PC-3 (cell line): ENCODE data around the gene CCDC71L. TPM values are rescaled to one million over a fixed set of nuclear protein-coding genes. Genes with fewer than 3 reads are reported as not detected.

ENCODE experiments used
- ATAC-seq: fragments of 200-7000 bp; cut with Tn5 transposase; 2 replicates; pipeline ENCODE4 v1.9.1; 2020; ENCODE audit warnings: mild to moderate bottlenecking, moderate library complexity
- BruUV-seq: library from RNA; stranded (reverse); fragments of 400-500 nt; replicated peaks from 2 replicates; lab custom pipeline; 2021; lab: Mats Ljungman, UMichigan
- CTCF ChIA-PET: fragments of 300-600 bp; sonication (Branson Sonifier 250); formaldehyde crosslinking; loops from one replicate; lab custom pipeline; 2022; ENCODE audit warnings: antibody characterized with exemption; lab: Charles Lee
- POLR2A ChIA-PET: fragments of 300-600 bp; sonication (Branson Sonifier 250); formaldehyde crosslinking; loops from one replicate; lab custom pipeline; 2022; ENCODE audit warnings: antibody characterized with exemption; ENCODE audit not compliant: unreplicated experiment; lab: Charles Lee
- DNase-seq: peaks from one replicate; pipeline ENCODE4 v3.0.0-alpha.2; 2015
- H2AFZ ChIP-seq: fragments of 300-600 bp; sonication (generic); 2 replicates; pipeline ENCODE4 v1.6.0; 2016; ENCODE audit warnings: antibody characterized with exemption, low read length
- H3F3A ChIP-seq: fragments of 300-600 bp; sonication (generic); one replicate; pipeline ENCODE4 v1.6.0; 2017; ENCODE audit warnings: antibody characterized with exemption, low read length, control low read depth, mild to moderate bottlenecking; ENCODE audit not compliant: unreplicated experiment
- H3K27ac ChIP-seq: fragments of 300-600 bp; sonication (generic); 2 replicates; pipeline ENCODE4 v1.5.1; 2016; ENCODE audit warnings: mild to moderate bottlenecking, low read length
- H3K27me3 ChIP-seq: fragments of 300-600 bp; sonication (generic); 2 replicates; pipeline ENCODE4 v1.6.1; 2016; ENCODE audit warnings: low read length, mixed read lengths
- H3K36me3 ChIP-seq: fragments of 300-600 bp; sonication (generic); 2 replicates; pipeline ENCODE4 v1.6.1; 2016; ENCODE audit warnings: low read depth, mixed run types, low read length, mixed read lengths
- H3K4me1 ChIP-seq: fragments of 300-600 bp; sonication (generic); 2 replicates; pipeline ENCODE4 v1.5.1; 2016; ENCODE audit warnings: low read length; ENCODE audit not compliant: insufficient read depth
- H3K4me2 ChIP-seq: fragments of 300-600 bp; sonication (generic); 2 replicates; pipeline ENCODE4 v1.6.0; 2016; ENCODE audit warnings: low read length
- H3K4me3 ChIP-seq: fragments of 300-600 bp; sonication (generic); 2 replicates; pipeline ENCODE4 v1.5.1; 2016; ENCODE audit warnings: mild to moderate bottlenecking, low read length, mixed read lengths
- H3K79me2 ChIP-seq: fragments of 300-600 bp; sonication (generic); 2 replicates; pipeline ENCODE4 v1.6.1; 2017; ENCODE audit warnings: low read length, mixed read lengths
- H3K9ac ChIP-seq: fragments of 300-600 bp; sonication (generic); 2 replicates; pipeline ENCODE4 v1.6.0; 2016; ENCODE audit warnings: mild to moderate bottlenecking, low read length
- H3K9me2 ChIP-seq: fragments of 300-600 bp; sonication (generic); replicated peaks from 2 replicates; pipeline ENCODE4 v1.6.1; 2016; ENCODE audit warnings: mixed run types, low read length, mixed read lengths
- H3K9me3 ChIP-seq: fragments of 300-600 bp; sonication (generic); 2 replicates; pipeline ENCODE4 v1.6.1; 2016; ENCODE audit warnings: low read length, mixed read lengths
- H4K20me1 ChIP-seq: fragments of 300-600 bp; sonication (generic); 2 replicates; pipeline ENCODE4 v1.6.1; 2016; ENCODE audit warnings: low read length, mixed read lengths
- CTCF ChIP-seq: fragments of 300-600 bp; sonication (generic); conservative IDR thresholded peaks from 2 replicates; pipeline ENCODE4 v1.5.1; 2017; ENCODE audit warnings: antibody characterized with exemption, low read depth, mild to moderate bottlenecking, low read length
- EZH2 ChIP-seq: fragments of 300-600 bp; sonication (generic); IDR thresholded peaks from one replicate; pipeline ENCODE4 v1.6.1; 2017; ENCODE audit warnings: antibody characterized with exemption, mild to moderate bottlenecking, low read length; ENCODE audit not compliant: unreplicated experiment
- EZH2phosphoT487 ChIP-seq: fragments of 300-600 bp; sonication (generic); IDR thresholded peaks from 2 replicates; pipeline ENCODE4 v1.6.1; 2018; ENCODE audit warnings: mild to moderate bottlenecking, antibody characterized with exemption, low read length, borderline replicate concordance
- intact Hi-C: fragments of 100-400 bp; cut with micrococcal nuclease; formaldehyde crosslinking; loops from 2 replicates; pipeline ENCODE4 v1.9.0; 2023
- total RNA-seq: library from RNA; depleted of rRNA; stranded (reverse); fragments of >200 nt; gene quantifications from 2 replicates; pipeline ENCODE4 v1.2.3, GENCODE V29; 2014

CCDC71L gene
- total RNA-seq, 1 experiment from 2014 or later, result 28.6 TPM

GRCh38 chr7:106657085-106657991 lies 3.6 kb downstream of the CCDC71L start:
- Histone ChIP-seq H3K27ac (no peak overlapping the region), H3K79me2 (peaks cover 17% of the 10 kb centered on the region), H3K27me3 (no peaks in the 10 kb centered on the region), H3K4me3 (no peak overlapping the region), H3K4me1 (peaks cover 8% of the 10 kb centered on the region; the same call in 1 of the 2 replicates), H4K20me1 (no peaks in the 10 kb centered on the region), H3K9me3 (no peaks in the 10 kb centered on the region), H3K9ac (no peak overlapping the region), H3K4me2 (no peak overlapping the region), H3K9me2 (no peaks in the 10 kb centered on the region), H3F3A (peaks cover 5% of the 10 kb centered on the region), H3K36me3 (no peaks in the 10 kb centered on the region), H2AFZ (no peak overlapping the region)
- POLR2A ChIA-PET, result interaction anchor here (0.6 kb wide), 1 partner anchor 114 kb away, joined by 6 read pairs; no protein-coding TSS in a partner anchor
- CTCF ChIA-PET, result interaction anchor here (3.8 kb wide), 1 partner anchor 79 kb away, joined by 50 read pairs; no protein-coding TSS in a partner anchor
- intact Hi-C loops, result no loop called here
- TF ChIP-seq CTCF (no peak), EZH2 (no peak), EZH2phosphoT487 (no peak)
- DNase-seq (no peak), ATAC-seq (no peak)
- BruUV-seq, result no TSS peak

- Histone ChIP-seq H3K4me2 (no peak overlapping the region), H3K27me3 (no peaks in the 10 kb centered on the region), H2AFZ (no peak overlapping the region), H3K9me2 (no peaks in the 10 kb centered on the region), H3K36me3 (no peaks in the 10 kb centered on the region), H3K4me1 (peaks cover 8% of the 10 kb centered on the region; the same call in 1 of the 2 replicates), H3K4me3 (no peak overlapping the region), H3K79me2 (peaks cover 17% of the 10 kb centered on the region), H3F3A (no peaks in the 10 kb centered on the region), H3K9me3 (no peaks in the 10 kb centered on the region), H3K9ac (no peak overlapping the region), H4K20me1 (no peaks in the 10 kb centered on the region), H3K27ac (no peak overlapping the region)
- TF ChIP-seq CTCF, result no peak
- TF ChIP-seq EZH2phosphoT487, result no peak
- no peak for TF ChIP-seq EZH2
- ATAC-seq, result no peak
- intact Hi-C loops, result no loop called here
- ChIA-PET CTCF (no interaction called here), POLR2A (interaction anchor here (0.7 kb wide), 1 partner anchor 33 kb away, joined by 3 read pairs; no protein-coding TSS in a partner anchor)
- no peak for DNase-seq
- no TSS peak for BruUV-seq
These were observed 5.1 kb downstream of the CCDC71L start for GRCh38 chr7:106655703-106656498.
